OCI-LY1 (cell line): ENCODE measurements around the gene TOGARAM2.

Experiments
- H2AFZ ChIP-seq: fragments of 200-600 bp; sonication (generic), shearing (Covaris generic); 2 replicates; pipeline ENCODE4 v1.6.0; 2014; ENCODE audit warnings: antibody characterized with exemption, mild to moderate bottlenecking, low read length
- H3F3A ChIP-seq: fragments of 200-600 bp; sonication (generic), shearing (Covaris generic); 2 replicates; pipeline ENCODE4 v1.6.0; 2014; ENCODE audit warnings: mild to moderate bottlenecking, antibody characterized with exemption, low read length, moderate library complexity; ENCODE audit not compliant: insufficient read depth
- H3K27ac ChIP-seq: fragments of 200-600 bp; sonication (generic); 2 replicates; pipeline ENCODE4 v1.5.1; 2014; ENCODE audit warnings: low read length, mixed run types, mild to moderate bottlenecking, low read depth; ENCODE audit not compliant: poor library complexity, severe bottlenecking
- H3K27me3 ChIP-seq: fragments of 200-600 bp; sonication (generic); 2 replicates; pipeline ENCODE4 v1.6.0; 2014; ENCODE audit warnings: antibody characterized with exemption, mild to moderate bottlenecking, low read length, moderate library complexity; ENCODE audit not compliant: insufficient read depth
- H3K36me3 ChIP-seq: fragments of 200-600 bp; sonication (generic); 2 replicates; pipeline ENCODE4 v1.6.1; 2014; ENCODE audit warnings: mild to moderate bottlenecking, antibody characterized with exemption, low read length, moderate library complexity, mixed read lengths; ENCODE audit not compliant: insufficient read depth
- H3K4me1 ChIP-seq: fragments of 200-600 bp; sonication (generic); 2 replicates; pipeline ENCODE4 v1.5.1; 2014; ENCODE audit warnings: mild to moderate bottlenecking, low read length, moderate library complexity; ENCODE audit not compliant: insufficient read depth, severe bottlenecking
- H3K4me2 ChIP-seq: fragments of 200-600 bp; sonication (generic), shearing (Covaris generic); 2 replicates; pipeline ENCODE4 v1.6.1; 2014; ENCODE audit warnings: low read length
- H3K4me3 ChIP-seq: fragments of 200-600 bp; sonication (generic); 2 replicates; pipeline ENCODE4 v1.5.1; 2014; ENCODE audit warnings: low read length, low read depth, mild to moderate bottlenecking, mixed read lengths; ENCODE audit not compliant: poor library complexity, severe bottlenecking
- H3K79me2 ChIP-seq: fragments of 200-600 bp; shearing (Covaris generic); 2 replicates; pipeline ENCODE4 v1.6.1; 2016; ENCODE audit warnings: mixed run types, low read length, mixed read lengths; ENCODE audit not compliant: insufficient read depth
- H3K9ac ChIP-seq: fragments of 200-600 bp; sonication (generic), shearing (Covaris generic); 2 replicates; pipeline ENCODE4 v1.6.1; 2014; ENCODE audit warnings: mild to moderate bottlenecking, low read length, mixed read lengths
- H3K9me2 ChIP-seq: fragments of 200-600 bp; sonication (generic), shearing (Covaris generic); 2 replicates; pipeline ENCODE4 v1.6.1; 2014; ENCODE audit warnings: low read depth, mild to moderate bottlenecking, low read length, mixed read lengths
- H3K9me3 ChIP-seq: fragments of 200-600 bp; shearing (Covaris generic); 2 replicates; pipeline ENCODE4 v1.6.1; 2014; ENCODE audit warnings: low read length, mixed read lengths
- H4K20me1 ChIP-seq: fragments of 200-600 bp; sonication (generic), shearing (Covaris generic); 2 replicates; pipeline ENCODE4 v1.6.0; 2016; ENCODE audit warnings: mild to moderate bottlenecking, low read length; ENCODE audit not compliant: insufficient read depth
- CTCF ChIP-seq: fragments of 200-600 bp; sonication (generic), shearing (Covaris generic); IDR thresholded peaks from 2 replicates; pipeline ENCODE4 v1.5.1; 2017; ENCODE audit warnings: mild to moderate bottlenecking, antibody characterized with exemption, low read length, moderate library complexity, mixed read lengths
- EZH2 ChIP-seq: fragments of 200-600 bp; sonication (generic), shearing (Covaris generic); IDR thresholded peaks from 2 replicates; pipeline ENCODE4 v1.8.0; 2017; ENCODE audit warnings: borderline replicate concordance, mixed run types, mild to moderate bottlenecking, antibody characterized with exemption, low read length, moderate library complexity, mixed read lengths

Gene TOGARAM2

GRCh38 chr2:29021886-29022285, 40.8 kb downstream of the TOGARAM2 start:
- H3K27me3 ChIP-seq = no peaks in the 10 kb centered on the region
- no peaks in the 10 kb centered on the region for H3K4me1 ChIP-seq
- no peaks in the 10 kb centered on the region for H3K79me2 ChIP-seq
- no peaks in the 10 kb centered on the region for H3K36me3 ChIP-seq
- H4K20me1 ChIP-seq = no peaks in the 10 kb centered on the region
- no peaks in the 10 kb centered on the region for H3K9me3 ChIP-seq
- H3K9me2 ChIP-seq = no peaks in the 10 kb centered on the region
- H3K9ac ChIP-seq = no peak overlapping the region
- H2AFZ ChIP-seq = no peak overlapping the region
- no peak overlapping the region for H3K4me2 ChIP-seq
- TF ChIP-seq CTCF (no peak), EZH2 (no peak)
- no peak overlapping the region for H3K4me3 ChIP-seq
- no peaks in the 10 kb centered on the region for H3F3A ChIP-seq
- H3K27ac ChIP-seq = no peak overlapping the region

- H3K4me2 ChIP-seq = no peak overlapping the region
- TF ChIP-seq EZH2 (no peak), CTCF (no peak)
- no peaks in the 10 kb centered on the region for H3K4me1 ChIP-seq
- no peaks in the 10 kb centered on the region for H3K36me3 ChIP-seq
- no peak overlapping the region for H3K9ac ChIP-seq
- no peaks in the 10 kb centered on the region for H4K20me1 ChIP-seq
- H3K79me2 ChIP-seq = no peaks in the 10 kb centered on the region
- no peak overlapping the region for H2AFZ ChIP-seq
- H3F3A ChIP-seq = no peaks in the 10 kb centered on the region
- no peaks in the 10 kb centered on the region for H3K9me2 ChIP-seq
- H3K4me3 ChIP-seq = no peak overlapping the region
- no peaks in the 10 kb centered on the region for H3K9me3 ChIP-seq
- H3K27ac ChIP-seq = no peak overlapping the region
- no peaks in the 10 kb centered on the region for H3K27me3 ChIP-seq
Observed at GRCh38 chr2:29022679-29023078, 41.6 kb downstream of the TOGARAM2 start.

GRCh38 chr2:29023188-29023587, 42.1 kb downstream of the TOGARAM2 start:
- H2AFZ ChIP-seq = no peak overlapping the region

More at GRCh38 chr2:29023188-29023587, 42.1 kb downstream of the TOGARAM2 start:
- Histone ChIP-seq H3K9ac (no peak overlapping the region), H3K9me3 (no peaks in the 10 kb centered on the region), H3K27me3 (no peaks in the 10 kb centered on the region), H3K4me2 (no peak overlapping the region), H3F3A (no peaks in the 10 kb centered on the region), H3K36me3 (no peaks in the 10 kb centered on the region), H3K4me1 (no peaks in the 10 kb centered on the region), H3K27ac (no peak overlapping the region), H3K4me3 (no peak overlapping the region), H3K9me2 (no peaks in the 10 kb centered on the region), H3K79me2 (no peaks in the 10 kb centered on the region), H4K20me1 (no peaks in the 10 kb centered on the region)
- no peak for TF ChIP-seq CTCF
- no peak for TF ChIP-seq EZH2
